GM20431 (cell line): ENCODE data around the gene COL4A2.
"Not testable (repeated sequence)": the region's sequence is repeated elsewhere in the genome, so short reads cannot be mapped to it uniquely, and the experiment has no call there.

Source experiments
- in situ Hi-C: fragments of 300-500 bp; cut with MseI, MboI; formaldehyde crosslinking; loops from one replicate; pipeline ENCODE4 v1.15.0; 2020; ENCODE audit warnings: low sequenced_read_pairs; ENCODE audit not compliant: unreplicated experiment

Gene COL4A2

DNA sequence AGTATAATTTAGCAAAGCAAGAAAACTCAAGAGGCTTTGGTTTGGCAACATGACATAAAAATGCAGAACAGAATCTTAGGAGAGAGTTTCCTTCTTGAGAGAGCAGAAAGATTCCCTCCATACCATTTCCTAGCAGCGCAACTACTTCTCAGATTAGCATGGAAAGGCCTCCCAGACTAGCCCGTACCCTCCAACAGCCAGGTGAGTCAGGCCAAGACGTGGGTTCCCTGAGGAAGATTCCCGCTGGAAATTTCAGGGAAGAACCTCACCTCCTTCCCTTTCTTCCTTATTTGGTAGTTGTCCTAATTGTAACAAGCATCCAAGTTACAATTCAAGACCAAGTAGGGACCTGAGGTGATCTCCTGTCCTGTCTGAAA is 12.3 kb downstream of the COL4A2 start:
- in situ Hi-C loops: no loop called here

DNA sequence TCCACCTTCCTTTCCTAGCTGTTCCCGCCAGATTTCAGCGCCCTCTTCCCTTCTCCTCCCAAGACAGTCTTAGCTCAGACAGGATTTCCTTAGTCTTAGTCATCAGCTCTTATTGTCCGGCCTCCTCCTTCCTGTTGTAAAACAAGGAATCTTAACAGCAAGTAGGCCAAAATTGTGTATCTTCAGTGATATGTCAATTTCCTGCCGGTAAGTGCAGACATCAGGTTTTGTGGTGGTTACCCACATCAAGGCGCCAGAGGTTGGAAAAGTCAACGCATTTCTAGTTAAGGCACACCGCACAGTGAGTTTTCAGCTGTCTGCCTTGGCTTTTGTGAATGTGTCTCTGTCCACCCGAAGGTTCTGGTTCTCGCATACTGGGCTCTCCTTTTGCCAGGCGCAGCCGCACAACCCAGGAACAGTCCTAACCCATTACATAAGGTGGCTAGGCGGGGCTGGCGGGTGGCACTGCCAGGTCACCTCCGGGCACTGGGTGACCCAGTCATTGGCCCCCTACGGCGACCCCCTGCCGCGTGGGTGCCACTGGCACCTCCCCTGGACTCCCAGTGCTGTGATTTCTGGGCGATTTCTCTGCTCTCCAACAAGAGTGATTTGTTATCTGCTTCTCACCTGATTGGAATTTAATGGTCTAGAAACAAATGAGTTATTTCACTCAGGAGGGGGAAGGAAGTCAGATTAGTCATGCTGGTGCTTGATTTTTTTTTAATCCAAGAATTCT is 12.9 kb downstream of the COL4A2 start:
- in situ Hi-C loops: no loop called here

DNA sequence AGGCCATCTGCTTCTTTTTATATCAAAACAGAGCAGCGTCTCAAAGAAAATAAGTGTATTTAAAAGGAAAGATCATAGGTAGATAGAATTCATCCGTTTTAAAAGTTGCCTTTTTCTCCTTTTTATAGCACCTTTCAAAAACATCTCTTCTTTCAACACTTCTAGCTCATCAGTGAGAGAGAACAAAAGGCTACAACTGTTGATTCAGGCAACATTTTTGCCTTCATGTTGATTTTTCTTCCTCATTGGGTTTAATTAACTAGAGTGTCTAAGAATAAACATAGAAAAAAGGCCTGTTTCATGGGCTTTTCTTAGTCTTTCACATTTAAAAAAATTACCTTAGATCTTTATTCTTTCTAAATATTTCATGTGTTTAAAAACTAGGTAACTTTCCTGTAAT is 13.6 kb downstream of the COL4A2 start:
- in situ Hi-C loops: no loop called here

DNA sequence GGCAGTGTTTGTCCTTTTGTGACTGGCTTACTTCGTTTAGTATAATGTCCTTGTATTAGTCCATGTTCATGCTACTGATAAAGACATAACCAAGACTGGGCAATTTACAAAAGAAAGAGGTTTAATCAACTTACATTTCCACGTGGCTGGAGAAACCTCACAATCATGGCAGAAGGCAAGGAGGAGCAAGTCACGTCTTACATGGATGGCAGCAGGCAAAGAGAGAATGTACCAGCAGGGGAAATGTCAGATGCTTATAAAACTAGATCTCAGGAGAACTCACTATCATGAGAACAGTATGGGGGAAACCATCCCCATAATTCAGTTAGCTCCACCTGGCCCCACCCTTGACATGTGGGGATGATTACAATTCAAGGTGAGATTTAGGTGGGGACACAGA is 14.5 kb downstream of the COL4A2 start:
- in situ Hi-C loops: not testable (repeated sequence)

DNA sequence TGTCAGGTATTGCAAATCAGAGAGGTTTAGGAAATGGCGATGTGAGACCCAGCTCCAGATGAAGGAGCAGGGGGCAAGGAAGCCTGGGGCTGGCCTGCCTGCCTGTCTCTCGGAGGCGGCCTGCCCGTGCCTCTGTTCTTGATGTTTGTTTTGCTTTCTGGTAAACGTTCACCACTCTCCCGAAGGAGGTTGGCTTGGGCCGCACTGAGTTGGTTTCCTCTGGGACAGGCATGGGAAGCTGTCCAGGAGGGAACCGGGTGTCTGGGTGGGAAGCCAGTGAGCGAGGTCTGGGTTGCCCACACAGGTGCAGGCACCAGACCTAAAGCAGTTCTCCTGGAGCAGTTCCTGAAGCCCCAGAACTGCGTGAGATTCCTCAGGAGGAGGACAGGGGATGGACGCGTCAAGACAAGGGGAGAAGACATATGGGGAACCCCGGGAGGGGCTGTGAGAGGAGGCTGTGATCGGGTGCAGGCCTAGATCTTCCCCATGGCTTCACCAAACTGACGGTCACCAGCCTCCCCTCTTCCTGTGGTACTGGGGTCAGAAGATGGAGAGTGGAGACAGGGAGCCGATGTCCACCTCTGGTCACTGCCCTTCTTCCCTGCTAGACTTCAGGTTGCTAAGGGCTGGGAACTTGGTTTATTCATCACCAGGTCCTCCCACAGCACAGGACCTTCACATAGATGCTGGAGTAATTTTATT is 15.2 kb downstream of the COL4A2 start:
- in situ Hi-C loops: no loop called here

DNA sequence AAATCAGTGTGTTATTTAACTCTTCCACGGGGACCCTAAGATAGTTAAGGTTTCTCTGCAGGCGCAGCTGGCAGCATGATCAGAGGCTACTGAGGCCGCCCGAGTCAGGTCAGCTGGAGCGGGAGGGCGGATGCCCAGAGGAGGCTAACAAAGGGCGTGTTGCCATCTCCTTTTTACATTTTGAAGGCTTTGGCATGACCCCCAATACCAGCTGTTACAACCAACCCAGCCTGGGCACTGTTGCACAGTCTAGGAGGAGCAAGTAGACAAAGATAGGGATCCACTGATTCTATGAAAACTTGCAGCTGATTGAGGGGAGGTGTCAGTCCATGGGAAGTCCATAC is 15.7 kb downstream of the COL4A2 start:
- in situ Hi-C loops: no loop called here

DNA sequence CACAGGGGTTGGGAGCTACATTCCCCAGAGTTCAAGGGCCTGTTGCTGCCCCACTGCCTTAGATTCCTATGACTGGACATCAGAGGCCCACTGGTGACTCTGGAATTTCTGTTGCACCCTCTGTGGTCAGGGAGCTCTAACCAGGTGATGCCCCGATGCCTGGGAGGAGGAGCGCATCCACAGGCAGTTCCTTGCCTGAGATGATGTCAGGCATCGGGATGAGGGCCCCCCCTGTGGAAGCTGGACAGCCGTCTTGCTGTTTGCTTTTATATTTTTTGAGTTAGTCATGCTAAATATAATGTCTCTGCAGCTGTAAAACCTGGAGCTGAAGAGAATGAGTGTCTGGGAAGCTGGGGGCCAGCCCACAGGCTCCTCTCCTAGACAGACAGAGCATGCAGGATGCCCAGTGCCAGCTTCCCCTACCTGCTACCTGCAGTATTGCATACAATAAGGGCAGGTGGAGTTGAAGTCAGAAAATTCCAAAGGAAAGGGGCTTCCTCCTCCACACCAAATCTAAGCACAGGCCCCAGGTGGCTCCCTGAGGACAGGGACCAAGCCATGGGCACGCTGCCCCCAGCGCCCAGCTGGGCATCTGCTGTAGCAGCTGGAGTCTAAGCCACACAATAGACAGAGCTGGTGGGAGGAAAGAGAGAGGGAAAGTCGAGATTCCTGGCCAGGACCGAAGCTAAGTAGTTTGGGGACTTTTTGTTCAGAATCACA is 16.2 kb downstream of the COL4A2 start:
- in situ Hi-C loops: no loop called here

DNA sequence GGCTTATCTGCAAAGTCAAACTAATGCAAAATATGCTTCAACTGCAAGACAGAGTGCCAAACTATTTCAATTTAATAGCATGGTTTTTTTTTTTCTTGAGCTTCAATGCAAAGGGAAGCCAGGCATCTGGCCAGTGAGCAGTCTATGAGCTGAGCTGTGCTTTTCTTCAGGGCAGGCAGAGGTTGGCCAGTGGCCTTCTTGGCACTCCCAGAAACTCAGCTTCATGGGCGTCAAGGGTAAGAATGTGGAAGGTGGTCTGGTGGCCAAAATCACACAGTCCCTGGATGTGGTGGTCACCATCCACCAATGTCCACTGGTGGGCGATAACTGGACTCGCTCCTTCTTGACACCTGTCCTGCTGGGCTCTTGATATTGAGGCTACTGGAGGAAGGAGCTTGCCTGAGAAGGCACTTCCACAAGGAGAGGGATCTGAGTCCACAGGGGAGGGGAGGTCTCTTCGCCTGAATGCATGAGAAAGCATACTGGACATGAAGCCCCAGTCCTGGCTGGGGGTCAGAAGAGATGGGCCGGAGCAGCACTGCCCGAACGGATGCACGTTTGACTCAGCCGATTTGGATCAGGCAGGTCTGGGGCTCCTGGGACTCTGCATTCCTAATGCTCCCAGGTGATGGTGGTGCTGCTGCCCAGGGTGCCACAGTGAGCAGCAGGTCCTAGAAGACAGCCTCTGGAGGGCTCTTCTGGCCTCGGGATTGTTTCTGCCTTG is 17.1 kb downstream of the COL4A2 start:
- in situ Hi-C loops: no loop called here

DNA sequence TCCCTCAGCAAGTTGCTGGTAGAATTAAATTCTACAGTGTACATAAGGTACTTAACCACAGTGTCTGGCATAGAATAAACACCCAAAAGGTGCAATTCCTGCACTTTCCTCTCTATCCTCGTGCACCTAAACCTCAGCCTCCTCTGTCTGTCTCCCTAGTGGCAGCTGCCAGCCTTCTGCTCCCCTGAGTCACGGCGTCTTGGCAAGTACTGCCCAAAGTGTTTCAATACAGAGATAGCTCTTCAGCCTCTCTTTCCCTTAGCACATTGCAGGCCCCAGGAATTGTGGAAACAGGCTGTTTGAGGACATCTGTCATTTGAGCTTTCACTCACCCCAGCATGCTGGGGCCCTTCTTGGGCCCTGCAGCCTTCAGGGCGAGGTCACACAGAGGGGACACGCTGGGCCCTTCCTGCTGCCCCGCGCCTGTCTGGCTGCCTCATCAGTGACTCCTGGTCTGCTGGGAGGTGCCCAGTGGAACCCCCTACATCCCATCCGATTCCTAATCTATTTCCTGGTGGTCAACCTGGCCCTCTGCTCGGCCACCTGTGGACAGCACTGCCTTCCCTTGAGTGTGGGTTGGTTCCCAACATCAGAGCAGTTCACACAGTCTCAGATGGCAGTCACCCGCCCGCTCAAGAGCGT is 19.3 kb downstream of the COL4A2 start:
- in situ Hi-C loops: no loop called here

DNA sequence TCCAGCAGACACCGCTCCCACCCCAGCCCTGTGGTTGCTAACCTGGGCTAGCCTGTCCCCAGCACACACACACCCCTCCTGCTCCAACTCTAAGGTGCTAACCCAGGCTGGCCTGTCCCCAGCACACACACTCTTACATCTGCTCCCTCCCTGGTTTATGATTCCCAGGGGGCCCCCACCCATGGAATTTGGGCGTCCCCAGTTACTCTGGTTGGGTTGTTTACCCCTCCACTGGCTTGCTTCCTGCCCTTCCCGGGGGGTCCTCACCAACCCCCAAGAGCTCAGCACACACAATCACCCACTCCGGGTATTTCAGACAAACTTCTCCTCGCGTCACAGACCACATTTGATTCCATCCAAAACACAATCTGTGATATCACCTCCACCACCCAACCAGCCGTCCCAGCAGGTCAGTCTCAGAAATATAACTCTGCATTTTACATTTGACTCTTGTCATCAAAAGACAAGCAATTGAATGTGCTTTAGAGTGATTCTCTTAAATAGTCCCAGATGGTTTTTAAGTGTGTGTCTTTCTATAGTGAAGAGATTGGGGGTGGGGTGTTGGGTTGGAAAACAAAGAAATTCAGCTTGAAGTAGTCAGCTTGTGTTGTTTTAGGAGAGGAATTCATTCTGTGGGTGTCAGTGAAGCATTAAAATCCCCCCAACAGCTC is 20.1 kb downstream of the COL4A2 start:
- in situ Hi-C loops: no loop called here

DNA sequence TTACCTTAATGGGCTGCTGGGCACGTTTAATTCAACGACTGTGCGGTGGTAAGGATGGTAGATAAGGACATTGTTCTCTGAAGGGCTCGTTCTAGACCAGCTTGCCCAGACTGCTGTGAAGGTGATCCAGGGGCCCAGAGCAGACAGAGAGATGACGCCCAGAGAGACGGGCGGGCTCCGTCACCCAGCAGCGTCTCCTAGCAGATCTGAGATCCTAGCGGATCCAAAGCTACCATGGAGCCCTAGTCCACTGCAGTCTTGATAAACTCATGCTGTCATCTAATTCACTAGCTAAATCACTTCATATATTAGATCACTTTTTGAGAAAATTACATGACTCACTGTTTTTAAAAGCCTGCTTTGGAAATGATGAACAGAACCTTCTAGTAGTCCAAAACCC is 21.5 kb downstream of the COL4A2 start:
- in situ Hi-C loops: no loop called here

DNA sequence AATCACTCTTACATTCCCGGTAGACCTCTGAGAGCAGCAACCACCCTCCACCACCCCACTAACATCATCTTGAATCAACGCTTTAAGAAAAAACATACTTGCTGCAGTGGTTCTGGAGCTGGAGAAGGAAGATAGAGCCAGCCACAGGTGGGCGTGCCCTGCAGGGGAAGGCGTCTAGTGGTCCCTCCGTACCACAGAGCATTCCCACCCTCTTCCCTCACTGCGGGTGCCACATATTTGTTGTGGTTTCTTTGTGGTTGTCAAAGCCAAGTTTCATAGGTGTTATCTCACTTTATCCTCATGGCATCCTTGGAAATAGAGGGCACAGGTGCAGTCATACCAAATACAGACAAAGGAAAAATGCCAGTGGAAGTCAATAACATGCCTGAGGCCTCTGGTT is 22.2 kb downstream of the COL4A2 start:
- in situ Hi-C loops: no loop called here

DNA sequence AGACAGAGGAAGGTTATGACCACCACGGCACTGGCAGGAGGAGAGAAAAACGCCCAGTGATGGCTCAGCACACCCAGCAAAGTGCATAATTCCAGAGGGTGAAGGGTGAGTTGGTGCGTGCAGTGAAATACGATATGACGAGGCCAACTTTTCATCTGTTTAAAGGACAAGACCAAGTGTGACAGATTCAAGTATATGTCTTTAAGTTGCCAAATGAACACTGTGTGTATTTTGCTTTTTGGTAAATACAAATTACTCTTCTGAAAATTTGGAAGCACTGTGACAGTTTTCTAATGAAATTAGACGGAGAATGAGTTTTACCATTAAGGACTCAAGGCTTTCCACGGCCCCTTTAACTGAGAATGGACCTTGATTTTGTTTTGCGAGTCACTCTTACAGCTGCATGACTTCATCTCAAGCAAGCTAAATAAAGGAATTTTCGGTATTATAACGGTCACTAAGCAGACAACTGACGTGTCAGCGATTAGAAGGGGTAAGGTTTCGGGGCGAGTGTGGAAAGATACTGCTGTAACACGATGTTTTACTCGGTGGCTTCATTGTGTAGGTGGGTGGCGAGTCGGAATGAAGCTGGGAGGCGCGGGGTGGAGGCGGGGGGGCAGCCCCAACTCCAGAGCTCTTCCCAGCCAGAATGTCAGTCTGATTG is 22.8 kb downstream of the COL4A2 start:
- in situ Hi-C loops: no loop called here

DNA sequence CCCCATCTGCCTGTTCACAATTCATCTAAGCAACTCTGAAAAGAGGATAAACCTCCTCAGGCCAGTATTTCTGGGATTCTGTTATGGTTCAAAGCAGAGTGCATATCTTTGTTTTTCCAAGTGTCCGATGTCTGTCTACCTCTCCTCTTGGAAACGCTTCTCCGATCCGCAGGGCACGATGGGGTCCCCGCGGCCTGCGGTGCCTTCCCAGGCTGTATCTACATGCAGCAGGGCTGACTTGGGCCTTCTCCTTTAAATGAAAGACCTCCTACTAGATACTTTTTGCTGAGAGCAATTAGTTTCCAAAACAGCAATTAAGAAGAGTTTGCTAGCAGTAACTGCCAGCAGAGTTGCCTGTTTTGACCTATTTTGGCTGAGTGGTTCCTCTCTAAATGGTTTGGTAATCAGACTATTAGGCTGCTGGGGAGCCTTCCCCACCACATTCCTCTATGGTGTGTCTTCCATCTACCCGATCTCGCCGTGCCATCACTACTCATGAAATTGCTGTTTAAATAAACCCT is 23.5 kb downstream of the COL4A2 start:
- in situ Hi-C loops: no loop called here

DNA sequence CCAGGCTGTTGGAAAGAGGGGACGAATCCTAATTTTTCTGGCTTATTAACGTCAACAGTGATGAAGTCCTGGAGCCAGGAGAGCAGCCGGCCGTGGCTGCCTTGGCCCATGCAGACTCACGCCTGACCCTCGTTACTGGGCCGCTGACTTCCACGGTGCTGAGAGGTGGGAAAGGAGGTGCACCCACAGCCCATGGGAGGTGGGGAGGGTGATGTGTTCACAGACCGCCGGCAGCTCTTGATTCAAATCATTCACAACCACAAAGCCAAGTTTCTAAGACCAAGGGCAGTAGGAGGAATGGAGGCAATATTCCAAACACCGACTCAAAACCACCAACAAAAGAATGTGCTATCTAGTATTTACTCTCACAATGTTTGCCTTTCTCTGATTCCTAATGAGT is 24.3 kb downstream of the COL4A2 start:
- in situ Hi-C loops: no loop called here

DNA sequence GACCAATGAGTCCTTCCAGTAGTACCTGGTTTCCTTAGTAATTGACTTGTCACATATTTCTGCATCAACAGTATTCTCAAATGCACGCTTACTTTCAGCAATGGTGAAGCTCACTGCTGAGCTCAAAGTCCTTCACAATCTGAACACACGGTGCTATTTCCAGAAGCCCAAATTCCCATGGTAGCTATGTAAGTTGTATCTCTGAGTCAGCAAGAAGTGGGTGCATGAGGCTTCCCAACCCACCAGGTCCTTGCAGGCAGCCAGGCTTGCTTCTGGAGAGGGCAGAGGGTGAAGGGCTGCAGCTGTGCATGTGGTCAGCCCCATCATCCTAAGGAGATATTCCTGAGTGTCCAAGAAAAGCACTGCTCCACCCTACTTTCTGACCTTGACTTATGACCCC is 25.7 kb downstream of the COL4A2 start:
- in situ Hi-C loops: no loop called here

DNA sequence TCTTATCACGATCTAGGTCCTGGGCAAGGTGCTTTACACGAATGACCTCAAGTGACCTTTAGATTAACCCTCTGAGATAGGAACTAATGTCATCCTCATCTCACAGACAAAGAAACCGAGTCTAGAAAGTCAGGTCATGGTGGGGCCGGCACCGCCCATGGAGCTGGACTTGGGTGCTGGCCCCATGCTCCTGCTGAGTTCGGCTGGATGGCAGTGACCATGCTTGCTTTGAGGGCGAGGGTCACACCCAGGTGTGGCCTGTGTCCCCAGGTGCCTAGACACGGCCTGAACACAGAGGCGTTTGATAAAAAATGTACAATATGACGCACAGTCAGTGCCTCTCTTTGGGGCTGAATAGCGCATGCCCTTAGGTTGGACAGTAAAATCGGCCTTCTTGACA is 26.8 kb downstream of the COL4A2 start:
- in situ Hi-C loops: no loop called here

DNA sequence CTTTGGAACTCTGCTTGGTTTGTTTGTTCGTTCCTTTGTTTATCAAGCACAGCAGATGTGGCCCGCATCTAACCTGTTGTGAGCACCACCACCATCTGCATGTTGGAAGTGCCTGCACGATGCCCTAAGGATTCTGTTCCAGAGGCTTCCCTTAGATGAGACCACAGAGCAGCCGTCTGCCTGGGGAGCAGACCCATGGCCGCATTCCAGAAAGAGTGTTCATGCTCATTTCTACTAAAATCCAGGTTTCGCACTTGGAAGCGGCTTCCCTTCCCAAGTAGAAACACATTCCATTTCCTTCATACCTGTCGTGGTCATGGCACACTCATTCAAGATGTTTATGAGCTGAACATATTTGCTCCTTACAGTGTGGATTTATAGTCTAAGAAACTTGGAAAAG is 27.2 kb downstream of the COL4A2 start:
- in situ Hi-C loops: no loop called here

DNA sequence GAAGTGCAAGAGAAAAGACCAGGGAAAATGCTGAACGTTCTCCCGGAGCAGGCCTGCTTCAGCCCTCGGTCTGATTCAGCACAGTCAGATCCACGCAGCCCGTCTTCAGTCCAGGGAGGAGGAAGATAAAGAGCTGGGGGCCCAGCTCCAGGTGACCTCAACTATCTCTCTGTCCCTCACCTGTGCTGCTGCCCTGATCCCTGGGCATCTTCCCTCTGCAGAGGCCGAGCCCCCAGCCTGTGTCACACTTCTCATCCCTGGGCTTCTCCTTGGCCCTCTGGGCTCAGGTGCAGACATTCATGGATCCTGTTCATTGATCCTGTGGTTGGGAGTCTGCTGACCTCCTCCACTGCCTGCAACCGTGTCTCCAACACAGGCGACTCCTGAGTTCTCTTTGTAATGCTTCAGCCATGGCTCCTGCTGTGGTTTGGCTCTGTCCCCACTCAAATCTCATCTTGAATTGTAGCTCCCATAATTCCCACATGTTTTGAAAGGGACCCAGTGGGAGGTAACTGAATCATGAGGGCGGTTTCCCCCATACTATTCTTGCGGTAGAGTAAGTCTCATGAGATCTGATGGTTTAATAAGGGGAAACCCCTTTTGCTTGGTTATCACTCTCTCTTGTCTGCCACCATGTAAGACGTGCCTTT is 27.9 kb downstream of the COL4A2 start:
- in situ Hi-C loops: no loop called here
